ENCODE measurements around the gene ASPDH.

DNA sequence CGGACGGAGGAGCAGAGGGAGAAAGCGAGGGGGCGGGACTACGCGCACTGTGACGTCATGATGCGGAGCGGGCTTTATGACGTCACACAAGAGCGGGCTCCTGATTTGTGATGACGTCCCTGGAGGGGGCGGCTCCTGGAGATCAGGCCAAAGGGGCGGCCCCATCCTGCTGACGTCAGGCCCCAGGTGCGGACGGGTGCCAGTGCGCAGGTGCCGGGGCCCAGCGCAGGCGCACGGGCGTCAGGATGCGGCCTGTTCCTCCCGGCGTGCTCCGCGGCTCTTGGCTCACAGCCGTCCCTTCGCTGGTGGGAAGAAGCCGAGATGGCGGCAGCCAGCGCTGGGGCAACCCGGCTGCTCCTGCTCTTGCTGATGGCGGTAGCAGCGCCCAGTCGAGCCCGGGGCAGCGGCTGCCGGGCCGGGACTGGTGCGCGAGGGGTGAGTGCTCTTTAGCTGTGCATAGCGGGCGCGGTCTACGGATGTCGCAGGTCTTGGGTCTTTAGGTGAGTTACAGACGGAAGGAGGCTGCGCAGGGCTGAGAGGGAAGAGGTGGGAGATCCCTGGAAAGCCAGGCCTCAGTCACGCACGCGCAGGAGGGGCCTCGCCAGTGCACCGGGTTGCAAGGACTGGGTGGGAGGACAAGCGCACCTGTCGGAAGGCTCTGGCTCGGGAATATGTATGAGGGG lies 37.3 kb downstream of the ASPDH start, which contains the start of the genes EMC10 and GARIN5A:
- no peak for TF ChIP-seq ELK1 (IDR thresholded peaks at IDR 0.05; ENCODE audit: borderline replicate concordance, low read depth, low read length)
- no peak for TF ChIP-seq RAD21 (IDR thresholded peaks at IDR 0.05; ENCODE audit: low read length)
- TF ChIP-seq POLR2A (IDR thresholded peaks at IDR 0.05; ENCODE audit: low read depth, low read length): peak; percentile 80
- TF ChIP-seq MXI1 (IDR thresholded peaks at IDR 0.05; ENCODE audit: borderline replicate concordance, low read depth, low read length): no peak
- TF ChIP-seq CTCF (conservative IDR thresholded peaks at IDR 0.05; ENCODE audit: low read depth, low read length): no peak
- TF ChIP-seq FOS (IDR thresholded peaks at IDR 0.05; ENCODE audit: low read depth, low read length): 0 out of 2 replicates have a peak, but pooled peaks have one; percentile 24
- TF ChIP-seq, protein P1, sequence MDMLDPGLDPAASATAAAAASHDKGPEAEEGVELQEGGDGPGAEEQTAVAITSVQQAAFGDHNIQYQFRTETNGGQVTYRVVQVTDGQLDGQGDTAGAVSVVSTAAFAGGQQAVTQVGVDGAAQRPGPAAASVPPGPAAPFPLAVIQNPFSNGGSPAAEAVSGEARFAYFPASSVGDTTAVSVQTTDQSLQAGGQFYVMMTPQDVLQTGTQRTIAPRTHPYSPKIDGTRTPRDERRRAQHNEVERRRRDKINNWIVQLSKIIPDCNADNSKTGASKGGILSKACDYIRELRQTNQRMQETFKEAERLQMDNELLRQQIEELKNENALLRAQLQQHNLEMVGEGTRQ (IDR thresholded peaks at IDR 0.05; ENCODE audit: low read depth, low read length): peak; percentile 51
- 0 out of 2 replicates have a peak, but pooled peaks have one; percentile 0 for TF ChIP-seq RFX5 (IDR thresholded peaks at IDR 0.05; ENCODE audit: low read depth, low read length)
- TF ChIP-seq MAZ (IDR thresholded peaks at IDR 0.05; ENCODE audit: borderline replicate concordance, low read depth, low read length): peak; percentile 79; the same call in 1 of the 2 replicates
- no peak for TF ChIP-seq RCOR1 (IDR thresholded peaks at IDR 0.05; ENCODE audit: insufficient replicate concordance, low read length)
- no peak for TF ChIP-seq SMC3 (IDR thresholded peaks at IDR 0.05; ENCODE audit: low read depth, low read length)
- 0 out of 2 replicates have a peak, but pooled peaks have one; percentile 30 for TF ChIP-seq MAFK (IDR thresholded peaks at IDR 0.05; ENCODE audit: low read depth, low read length)
- no peak for TF ChIP-seq CEBPB (IDR thresholded peaks at IDR 0.05; ENCODE audit: low read depth, low read length)
- TF ChIP-seq NFE2L2 (IDR thresholded peaks at IDR 0.05; ENCODE audit: low read depth, low read length): no peak; the same call in 1 of the 2 replicates
